Ascending aorta (tissue), 2 donors: ENCODE measurements around the gene LRPPRC. TPM values are rescaled to one million over a fixed set of nuclear protein-coding genes. Genes with fewer than 3 reads are reported as not detected.
"Not testable (repeated sequence)": the region's sequence is repeated elsewhere in the genome, so short reads cannot be mapped to it uniquely, and the experiment has no call there.

ENCODE experiments used
- DNase-seq, 2 donors: peaks; one replicate each; pipeline ENCODE4 v3.0.0-alpha.2; 2019; ENCODE audit warnings: low spot score in 2 of 2
- H3K27ac ChIP-seq, 2 donors: fragments of 200-600 bp; sonication (generic); one replicate each; pipeline ENCODE4 v1.5.1; 2016 to 2017; ENCODE audit warnings: mild to moderate bottlenecking in 1 of 2
- H3K27me3 ChIP-seq: fragments of 200-600 bp; sonication (generic); one replicate; pipeline ENCODE4 v1.5.1; 2017
- H3K36me3 ChIP-seq, 2 donors: fragments of 200-600 bp; sonication (generic); one replicate each; pipeline ENCODE4 v1.5.1; 2016
- H3K4me1 ChIP-seq, 2 donors: fragments of 200-600 bp; sonication (generic); one replicate each; pipeline ENCODE4 v1.5.1; 2016 to 2017; ENCODE audit warnings: mild to moderate bottlenecking in 1 of 2
- H3K4me3 ChIP-seq, 2 donors: fragments of 200-600 bp; sonication (generic); one replicate each; pipeline ENCODE4 v1.5.1; 2016 to 2017; ENCODE audit warnings: mild to moderate bottlenecking in 1 of 2
- H3K9me3 ChIP-seq, 2 donors: fragments of 200-600 bp; sonication (generic); one replicate each; pipeline ENCODE4 v1.5.1; 2016
- intact Hi-C: fragments of 100-400 bp; cut with DNase I; formaldehyde crosslinking; loops from one replicate; pipeline ENCODE4 v1.15.1; 2023
- total RNA-seq: library from RNA; depleted of rRNA; stranded (reverse); fragments of >200 nt; gene quantifications from one replicate; pipeline ENCODE4 v1.1.0, GENCODE V29; 2016
- TF ChIP-seq, protein P1 (sequence below), 3 experiments: fragments of 200-600 bp in 2 of 3; fragments of 450-650 bp in 1 of 3; sonication (generic) in 2 of 3; IDR thresholded peaks; one replicate each; pipeline ENCODE4 v1.5.1; 2016 to 2019; ENCODE audit warnings: antibody characterized with exemption in 3 of 3, mild to moderate bottlenecking in 1 of 3, moderate library complexity in 1 of 3

The LRPPRC gene
- total RNA-seq, 1 donor from 2014 or later, result 78.1 TPM

DNA sequence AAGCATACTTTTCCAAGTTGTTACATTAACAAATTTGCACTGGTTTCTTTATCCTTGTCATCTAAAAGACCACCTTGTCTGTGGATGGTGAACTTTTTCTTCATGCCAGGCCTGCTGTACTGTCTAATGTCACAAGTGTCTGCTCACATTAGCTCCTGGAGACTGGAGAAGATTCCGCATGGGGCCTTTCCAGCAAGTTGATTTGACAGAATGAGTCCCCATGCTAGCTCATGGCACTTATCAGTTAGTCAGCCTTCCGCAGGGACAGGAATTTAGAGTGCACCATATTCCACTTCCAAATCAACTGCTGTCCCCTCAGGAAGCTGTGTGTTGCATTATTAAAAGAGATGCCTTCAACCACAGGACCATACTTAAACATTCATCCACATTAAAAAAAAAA is 41.4 kb upstream of the LRPPRC start:
- H3K27me3 ChIP-seq, result no peaks in the 10 kb centered on the region
- TF ChIP-seq, protein P1, sequence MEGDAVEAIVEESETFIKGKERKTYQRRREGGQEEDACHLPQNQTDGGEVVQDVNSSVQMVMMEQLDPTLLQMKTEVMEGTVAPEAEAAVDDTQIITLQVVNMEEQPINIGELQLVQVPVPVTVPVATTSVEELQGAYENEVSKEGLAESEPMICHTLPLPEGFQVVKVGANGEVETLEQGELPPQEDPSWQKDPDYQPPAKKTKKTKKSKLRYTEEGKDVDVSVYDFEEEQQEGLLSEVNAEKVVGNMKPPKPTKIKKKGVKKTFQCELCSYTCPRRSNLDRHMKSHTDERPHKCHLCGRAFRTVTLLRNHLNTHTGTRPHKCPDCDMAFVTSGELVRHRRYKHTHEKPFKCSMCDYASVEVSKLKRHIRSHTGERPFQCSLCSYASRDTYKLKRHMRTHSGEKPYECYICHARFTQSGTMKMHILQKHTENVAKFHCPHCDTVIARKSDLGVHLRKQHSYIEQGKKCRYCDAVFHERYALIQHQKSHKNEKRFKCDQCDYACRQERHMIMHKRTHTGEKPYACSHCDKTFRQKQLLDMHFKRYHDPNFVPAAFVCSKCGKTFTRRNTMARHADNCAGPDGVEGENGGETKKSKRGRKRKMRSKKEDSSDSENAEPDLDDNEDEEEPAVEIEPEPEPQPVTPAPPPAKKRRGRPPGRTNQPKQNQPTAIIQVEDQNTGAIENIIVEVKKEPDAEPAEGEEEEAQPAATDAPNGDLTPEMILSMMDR (IDR thresholded peaks at IDR 0.05), result no peak
- H3K9me3 ChIP-seq, result no peaks in the 10 kb centered on the region
- DNase-seq, result no peak
- H3K36me3 ChIP-seq, result no peaks in the 10 kb centered on the region
- no peak overlapping the region for H3K27ac ChIP-seq
- no peaks in the 10 kb centered on the region for H3K4me1 ChIP-seq
- no peak overlapping the region for H3K4me3 ChIP-seq
- intact Hi-C loops, result no loop called here

DNA sequence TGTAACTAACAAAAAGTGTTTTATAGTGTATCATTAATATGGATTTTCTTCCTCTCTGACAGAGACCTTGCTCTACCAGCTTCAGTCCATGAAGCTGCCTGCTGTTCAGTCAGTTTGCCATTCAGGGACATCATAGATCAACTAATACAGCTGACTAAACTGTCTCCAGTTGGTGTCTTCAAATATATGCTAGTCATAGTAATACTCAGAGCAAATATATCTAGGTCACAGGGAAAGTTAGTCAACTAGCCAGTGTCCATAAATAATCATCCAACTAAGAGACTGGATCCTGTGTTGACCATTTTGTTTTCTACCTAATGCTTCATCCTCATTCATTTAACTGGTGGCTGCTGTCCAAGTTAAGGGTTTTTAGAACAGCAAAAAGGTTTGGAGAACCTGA is 38.2 kb upstream of the LRPPRC start:
- intact Hi-C loops, result no loop called here
- Histone ChIP-seq H3K9me3 (no peaks in the 10 kb centered on the region), H3K27me3 (no peaks in the 10 kb centered on the region), H3K4me1 (no peaks in the 10 kb centered on the region), H3K36me3 (no peaks in the 10 kb centered on the region), H3K27ac (no peak overlapping the region), H3K4me3 (no peak overlapping the region)
- TF ChIP-seq, protein P1 (IDR thresholded peaks at IDR 0.05), result no peak
- no peak for DNase-seq

DNA sequence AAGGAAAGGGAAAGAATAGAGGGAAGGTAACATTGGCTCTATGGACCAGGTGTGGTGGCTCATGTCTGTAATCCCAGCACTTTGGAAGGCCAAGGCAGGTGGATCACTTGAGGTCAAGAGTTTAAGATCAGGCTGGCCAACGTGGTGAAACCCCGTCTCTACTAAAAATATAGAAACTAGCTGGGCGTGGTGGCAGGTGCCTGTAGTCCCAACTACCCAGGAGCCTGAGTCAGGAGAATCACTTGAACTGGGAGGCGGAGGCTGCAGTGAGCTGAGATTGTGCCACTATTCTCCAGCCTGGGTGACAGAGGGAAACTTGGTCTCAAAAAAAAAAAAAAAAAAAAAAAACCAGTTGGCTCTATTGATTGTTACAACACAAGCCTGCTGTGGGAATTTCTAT is 31.3 kb upstream of the LRPPRC start:
- H3K27ac ChIP-seq, H3K9me3 ChIP-seq, H3K36me3 ChIP-seq, DNase-seq, H3K4me3 ChIP-seq, H3K4me1 ChIP-seq, intact Hi-C loops, H3K27me3 ChIP-seq: not testable (repeated sequence)

DNA sequence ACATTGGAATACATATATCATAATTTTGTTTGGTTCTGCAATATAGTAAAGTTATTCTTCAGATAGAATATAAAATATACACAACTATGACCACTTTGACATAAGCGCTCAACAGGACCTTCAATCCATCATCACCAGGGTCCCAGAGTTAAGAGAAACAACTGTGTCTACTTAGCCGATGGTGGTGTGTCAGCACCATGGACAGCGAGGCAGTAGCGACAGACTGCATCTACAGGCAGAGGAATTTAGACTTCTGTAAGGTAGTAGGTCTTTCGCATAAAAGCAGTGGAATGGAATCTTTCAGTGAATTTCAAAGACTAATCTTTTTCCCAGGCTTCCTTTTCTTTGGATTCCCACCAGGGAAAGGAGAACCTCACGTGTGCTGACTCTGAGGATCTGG is 20.5 kb upstream of the LRPPRC start:
- Histone ChIP-seq H3K9me3 (no peaks in the 10 kb centered on the region), H3K4me1 (no peaks in the 10 kb centered on the region), H3K36me3 (no peaks in the 10 kb centered on the region), H3K27me3 (no peaks in the 10 kb centered on the region), H3K4me3 (no peak overlapping the region), H3K27ac (no peak overlapping the region)
- TF ChIP-seq, protein P1 (IDR thresholded peaks at IDR 0.05), result no peak
- DNase-seq, result no peak
- intact Hi-C loops, result no loop called here

DNA sequence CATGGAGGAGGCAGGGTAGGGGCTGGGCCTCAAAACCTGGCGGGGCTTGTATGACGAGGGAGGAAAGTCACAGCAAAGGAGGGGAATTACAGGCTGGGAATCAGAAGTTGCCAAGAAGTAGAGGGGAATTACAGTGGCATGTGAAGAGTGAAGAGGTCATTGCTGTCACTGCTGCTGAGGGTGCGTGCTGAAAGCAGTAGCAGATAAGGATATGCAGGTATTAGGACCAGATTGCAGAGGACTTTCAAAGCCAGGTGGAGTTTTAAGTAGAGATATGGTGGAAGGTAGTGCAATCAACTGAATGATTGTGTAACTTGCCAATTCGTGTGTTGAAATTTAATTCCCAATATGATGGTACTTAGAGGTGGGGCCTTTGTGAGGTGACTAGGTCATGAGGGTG is 19.4 kb upstream of the LRPPRC start:
- no peak for DNase-seq
- H3K27ac ChIP-seq, result no peak overlapping the region
- TF ChIP-seq, protein P1 (IDR thresholded peaks at IDR 0.05), result no peak
- intact Hi-C loops, result no loop called here
- H3K4me1 ChIP-seq, result no peaks in the 10 kb centered on the region
- no peaks in the 10 kb centered on the region for H3K27me3 ChIP-seq
- no peak overlapping the region for H3K4me3 ChIP-seq
- no peaks in the 10 kb centered on the region for H3K36me3 ChIP-seq
- H3K9me3 ChIP-seq, result no peaks in the 10 kb centered on the region

DNA sequence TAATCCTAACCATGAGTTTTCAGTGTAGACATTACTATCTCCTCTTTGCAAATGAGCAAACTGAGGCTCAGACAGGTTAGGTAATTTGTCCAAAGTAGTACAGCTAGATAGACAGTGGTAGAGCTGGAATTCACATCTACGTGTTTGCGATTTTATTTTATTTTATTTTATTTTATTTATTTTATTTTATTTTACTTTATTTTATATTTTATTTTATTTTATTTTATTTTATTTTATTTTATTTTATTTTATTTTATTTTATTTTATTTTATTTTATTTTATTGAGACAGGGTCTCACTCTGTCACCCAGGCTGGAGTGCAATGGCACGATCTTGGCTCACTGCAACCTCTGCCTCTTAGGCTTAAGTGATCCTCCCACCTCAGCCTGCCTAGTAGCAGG is 17.4 kb upstream of the LRPPRC start:
- H3K9me3 ChIP-seq, H3K27me3 ChIP-seq, DNase-seq, H3K27ac ChIP-seq, intact Hi-C loops, H3K4me1 ChIP-seq, H3K4me3 ChIP-seq, H3K36me3 ChIP-seq: not testable (repeated sequence)

DNA sequence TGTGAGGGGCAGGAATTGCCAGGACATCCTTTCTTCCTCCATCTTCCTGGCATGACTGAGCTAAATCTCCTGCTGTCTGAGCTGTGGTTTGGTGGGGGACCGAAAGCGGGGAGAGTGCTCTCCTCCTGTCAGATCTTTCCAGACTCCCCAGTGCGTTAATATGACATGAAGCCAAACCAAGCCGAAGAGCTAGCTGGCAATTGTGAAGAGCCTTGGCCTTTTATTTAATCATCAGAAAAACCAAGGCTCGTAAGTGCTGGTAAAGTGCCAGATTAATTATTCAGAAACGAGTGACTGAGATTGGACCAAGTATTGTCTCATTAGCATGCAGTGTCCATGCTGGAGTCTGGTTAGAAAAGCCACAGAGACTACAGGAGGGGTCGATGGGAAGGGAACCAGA is 14.5 kb upstream of the LRPPRC start:
- intact Hi-C loops, result no loop called here
- no peak for DNase-seq
- no peaks in the 10 kb centered on the region for H3K9me3 ChIP-seq
- TF ChIP-seq, protein P1 (IDR thresholded peaks at IDR 0.05), result no peak
- no peaks in the 10 kb centered on the region for H3K36me3 ChIP-seq
- H3K4me1 ChIP-seq, result no peaks in the 10 kb centered on the region
- no peak overlapping the region for H3K4me3 ChIP-seq
- H3K27ac ChIP-seq, result no peak overlapping the region
- no peaks in the 10 kb centered on the region for H3K27me3 ChIP-seq
